ENCODE data around the gene COL4A1.

COL4A1 gene

GRCh38 chr13:110206996-110207395, 100.0 kb downstream of the COL4A1 start:
- Histone ChIP-seq H3K4me1 (ENCODE audit: control insufficient read depth, insufficient read depth, low read length) (no peaks in the 10 kb centered on the region), H3K9ac (ENCODE audit: low read length in 2 of 2) (no peak overlapping the region), H3K27ac (ENCODE audit: low read length) (no peak overlapping the region), H3K9me3 (ENCODE audit: control insufficient read depth in 2 of 2, low read length in 2 of 2) (no peaks in the 10 kb centered on the region), H3K36me3 (ENCODE audit: control insufficient read depth in 2 of 2, insufficient read depth in 2 of 2, low read length in 2 of 2) (peaks cover 55 to 64% of the 10 kb centered on the region in 2 donors), H3K4me3 (ENCODE audit: low read length in 2 of 2) (no peak overlapping the region), H3K27me3 (ENCODE audit: control insufficient read depth in 1 of 2, insufficient read depth in 2 of 2, low read length in 2 of 2) (no peaks in the 10 kb centered on the region)

DNA sequence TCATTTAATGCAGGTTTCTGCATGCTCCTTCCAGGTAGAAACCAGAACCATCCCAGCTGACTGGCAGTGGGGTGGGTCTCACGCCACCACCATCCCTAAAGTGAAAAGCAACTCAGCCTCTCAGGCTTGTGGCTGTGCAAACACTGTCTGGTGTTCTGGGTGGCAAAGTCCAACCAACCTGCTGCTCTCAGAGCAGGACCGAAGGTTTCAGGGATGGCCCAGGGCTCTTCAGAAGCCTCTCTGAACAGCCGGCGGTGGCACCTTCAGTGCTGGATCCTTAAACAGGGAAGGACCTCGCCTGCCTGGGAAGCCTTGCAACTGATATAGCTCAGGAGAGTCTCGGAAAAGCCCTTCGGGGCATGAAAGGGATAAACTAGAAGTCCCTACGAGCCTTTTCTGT, 100.8 kb downstream of the COL4A1 start:
- no peak overlapping the region for H3K4me3 ChIP-seq (ENCODE audit: low read length in 2 of 2)
- no peaks in the 10 kb centered on the region for H3K27me3 ChIP-seq (ENCODE audit: control insufficient read depth in 1 of 2, insufficient read depth in 2 of 2, low read length in 2 of 2)
- H3K36me3 ChIP-seq (ENCODE audit: control insufficient read depth in 2 of 2, insufficient read depth in 2 of 2, low read length in 2 of 2), result peaks cover 54 to 65% of the 10 kb centered on the region in 2 donors
- H3K4me1 ChIP-seq (ENCODE audit: control insufficient read depth, insufficient read depth, low read length), result no peaks in the 10 kb centered on the region
- no peak overlapping the region for H3K9ac ChIP-seq (ENCODE audit: low read length in 2 of 2)
- H3K27ac ChIP-seq (ENCODE audit: low read length), result no peak overlapping the region
- no peaks in the 10 kb centered on the region for H3K9me3 ChIP-seq (ENCODE audit: control insufficient read depth in 2 of 2, low read length in 2 of 2)

DNA sequence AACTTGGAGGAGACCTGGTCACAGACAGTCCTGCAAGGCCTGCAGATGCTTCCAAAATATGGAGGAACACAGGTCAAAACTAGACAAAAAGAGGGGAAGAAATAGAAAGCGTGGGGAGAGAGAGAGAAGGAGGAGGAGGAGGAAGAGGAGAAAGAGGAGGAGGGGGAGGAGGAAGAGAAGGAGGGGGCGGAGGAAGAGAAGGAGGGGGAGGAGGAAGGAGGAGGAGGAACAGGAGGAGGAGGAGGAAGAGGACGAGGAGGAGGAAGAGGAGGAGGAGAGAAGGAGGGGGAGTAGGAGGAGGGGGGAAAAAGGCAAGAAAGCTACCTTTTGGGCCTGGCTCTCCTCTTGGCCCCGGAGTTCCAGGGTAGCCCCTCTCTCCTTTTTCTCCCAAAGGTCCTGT, 105.8 kb downstream of the COL4A1 start:
- H3K4me1 ChIP-seq (ENCODE audit: control insufficient read depth, insufficient read depth, low read length), result peaks cover 4% of the 10 kb centered on the region
- no peak overlapping the region for H3K9ac ChIP-seq (ENCODE audit: low read length in 2 of 2)
- H3K27me3 ChIP-seq (ENCODE audit: control insufficient read depth in 1 of 2, insufficient read depth in 2 of 2, low read length in 2 of 2), result no peaks in the 10 kb centered on the region
- no peak overlapping the region for H3K27ac ChIP-seq (ENCODE audit: low read length)
- no peak overlapping the region for H3K4me3 ChIP-seq (ENCODE audit: low read length in 2 of 2)
- H3K36me3 ChIP-seq (ENCODE audit: control insufficient read depth in 2 of 2, insufficient read depth in 2 of 2, low read length in 2 of 2), result peaks cover 55 to 71% of the 10 kb centered on the region in 2 donors
- H3K9me3 ChIP-seq (ENCODE audit: control insufficient read depth in 2 of 2, low read length in 2 of 2), result no peaks in the 10 kb centered on the region

- H3K9ac ChIP-seq (ENCODE audit: low read length in 2 of 2), result no peak overlapping the region
- no peak overlapping the region for H3K27ac ChIP-seq (ENCODE audit: low read length)
- no peak overlapping the region for H3K4me3 ChIP-seq (ENCODE audit: low read length in 2 of 2)
- H3K36me3 ChIP-seq (ENCODE audit: control insufficient read depth in 2 of 2, insufficient read depth in 2 of 2, low read length in 2 of 2), result peaks cover 55 to 75% of the 10 kb centered on the region in 2 donors
- peaks cover 4% of the 10 kb centered on the region for H3K4me1 ChIP-seq (ENCODE audit: control insufficient read depth, insufficient read depth, low read length)
- H3K27me3 ChIP-seq (ENCODE audit: control insufficient read depth in 1 of 2, insufficient read depth in 2 of 2, low read length in 2 of 2), result no peaks in the 10 kb centered on the region
- H3K9me3 ChIP-seq (ENCODE audit: control insufficient read depth in 2 of 2, low read length in 2 of 2), result no peaks in the 10 kb centered on the region
Measured at GRCh38 chr13:110200276-110200870, 106.6 kb downstream of the COL4A1 start.

DNA sequence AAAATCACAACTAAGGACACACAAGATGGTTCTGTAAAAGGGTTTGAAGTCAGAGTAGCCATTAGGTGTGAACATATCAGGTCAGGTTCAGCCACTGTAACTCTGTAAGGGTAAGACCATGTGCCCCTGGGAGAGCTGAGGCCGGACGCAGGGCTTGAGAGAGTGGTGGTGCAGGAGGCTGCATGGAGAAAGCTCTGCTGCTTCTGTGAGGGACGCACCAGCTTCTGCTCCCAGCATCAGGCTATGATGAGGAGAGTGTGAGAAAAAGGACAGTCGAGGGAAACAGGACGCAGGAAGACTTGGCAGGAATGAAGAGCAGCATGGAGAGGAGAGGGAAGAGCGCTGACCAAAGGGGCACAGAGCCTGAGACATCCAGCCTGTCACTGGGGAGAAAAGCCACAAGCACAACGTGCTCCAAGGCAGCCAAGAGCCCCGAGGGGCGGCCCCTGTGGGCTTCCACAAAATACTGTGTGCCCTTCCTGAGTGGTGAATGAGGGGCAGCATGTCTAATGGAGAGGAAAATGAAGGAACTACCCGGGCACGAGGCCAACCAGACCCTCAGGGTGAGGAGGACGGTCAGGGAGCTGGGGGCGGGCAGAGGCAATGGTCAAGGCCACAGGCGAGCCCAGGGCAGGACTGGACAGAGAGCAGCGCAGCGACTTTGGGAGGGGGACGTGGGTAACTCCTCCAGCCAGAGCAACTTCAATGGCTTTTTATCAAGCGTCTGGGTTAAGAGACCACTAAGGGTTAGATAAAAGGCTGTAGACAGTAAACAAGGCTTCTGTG, 107.7 kb downstream of the COL4A1 start:
- no peak overlapping the region for H3K9ac ChIP-seq (ENCODE audit: low read length in 2 of 2)
- no peak overlapping the region for H3K27ac ChIP-seq (ENCODE audit: low read length)
- no peak overlapping the region for H3K4me3 ChIP-seq (ENCODE audit: low read length in 2 of 2)
- H3K4me1 ChIP-seq (ENCODE audit: control insufficient read depth, insufficient read depth, low read length), result peaks cover 4% of the 10 kb centered on the region
- no peaks in the 10 kb centered on the region for H3K9me3 ChIP-seq (ENCODE audit: control insufficient read depth in 2 of 2, low read length in 2 of 2)
- peaks cover 59 to 76% of the 10 kb centered on the region in 2 donors for H3K36me3 ChIP-seq (ENCODE audit: control insufficient read depth in 2 of 2, insufficient read depth in 2 of 2, low read length in 2 of 2)
- H3K27me3 ChIP-seq (ENCODE audit: control insufficient read depth in 1 of 2, insufficient read depth in 2 of 2, low read length in 2 of 2), result no peaks in the 10 kb centered on the region

DNA sequence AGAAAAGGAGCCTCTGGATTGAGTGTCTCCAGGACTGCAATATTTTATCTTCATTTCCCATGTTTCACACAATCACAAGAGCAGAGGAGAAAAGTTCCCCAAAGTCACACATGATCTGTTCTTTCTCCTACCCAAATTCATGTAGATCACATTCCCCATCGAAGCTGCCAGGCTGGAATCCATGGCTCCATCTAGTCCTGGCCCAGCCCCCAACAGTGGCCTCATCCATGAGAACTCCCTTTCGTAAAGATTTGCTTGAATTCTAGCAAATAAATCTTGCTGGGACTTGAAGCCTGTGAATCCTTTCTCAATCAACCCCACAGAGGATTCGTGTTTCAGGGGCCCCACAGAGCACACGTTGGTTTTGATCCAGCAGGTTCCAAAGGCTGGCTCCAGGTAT, 109.5 kb downstream of the COL4A1 start:
- H3K4me3 ChIP-seq (ENCODE audit: low read length in 2 of 2), result no peak overlapping the region
- peaks cover 76 to 90% of the 10 kb centered on the region in 2 donors for H3K36me3 ChIP-seq (ENCODE audit: control insufficient read depth in 2 of 2, insufficient read depth in 2 of 2, low read length in 2 of 2)
- peaks cover 6% of the 10 kb centered on the region for H3K4me1 ChIP-seq (ENCODE audit: control insufficient read depth, insufficient read depth, low read length)
- no peak overlapping the region for H3K9ac ChIP-seq (ENCODE audit: low read length in 2 of 2)
- H3K27me3 ChIP-seq (ENCODE audit: control insufficient read depth in 1 of 2, insufficient read depth in 2 of 2, low read length in 2 of 2), result no peaks in the 10 kb centered on the region
- no peak overlapping the region for H3K27ac ChIP-seq (ENCODE audit: low read length)
- no peaks in the 10 kb centered on the region for H3K9me3 ChIP-seq (ENCODE audit: control insufficient read depth in 2 of 2, low read length in 2 of 2)

GRCh38 chr13:110197026-110197425, 109.9 kb downstream of the COL4A1 start:
- H3K9me3 ChIP-seq (ENCODE audit: control insufficient read depth in 2 of 2, low read length in 2 of 2), result no peaks in the 10 kb centered on the region
- H3K4me3 ChIP-seq (ENCODE audit: low read length in 2 of 2), result no peak overlapping the region
- H3K27me3 ChIP-seq (ENCODE audit: control insufficient read depth in 1 of 2, insufficient read depth in 2 of 2, low read length in 2 of 2), result no peaks in the 10 kb centered on the region
- peaks cover 6% of the 10 kb centered on the region for H3K4me1 ChIP-seq (ENCODE audit: control insufficient read depth, insufficient read depth, low read length)
- H3K27ac ChIP-seq (ENCODE audit: low read length), result no peak overlapping the region
- no peak overlapping the region for H3K9ac ChIP-seq (ENCODE audit: low read length in 2 of 2)
- peaks cover 81 to 95% of the 10 kb centered on the region in 2 donors for H3K36me3 ChIP-seq (ENCODE audit: control insufficient read depth in 2 of 2, insufficient read depth in 2 of 2, low read length in 2 of 2)

- Histone ChIP-seq H3K9me3 (ENCODE audit: control insufficient read depth in 2 of 2, low read length in 2 of 2) (no peaks in the 10 kb centered on the region), H3K9ac (ENCODE audit: low read length in 2 of 2) (no peak overlapping the region), H3K36me3 (ENCODE audit: control insufficient read depth in 2 of 2, insufficient read depth in 2 of 2, low read length in 2 of 2) (peaks cover 84 to 93% of the 10 kb centered on the region in 2 donors), H3K27me3 (ENCODE audit: control insufficient read depth in 1 of 2, insufficient read depth in 2 of 2, low read length in 2 of 2) (no peaks in the 10 kb centered on the region), H3K27ac (ENCODE audit: low read length) (no peak overlapping the region), H3K4me1 (ENCODE audit: control insufficient read depth, insufficient read depth, low read length) (peaks cover 6% of the 10 kb centered on the region), H3K4me3 (ENCODE audit: low read length in 2 of 2) (no peak overlapping the region)
Measured at GRCh38 chr13:110195547-110196485, 111.1 kb downstream of the COL4A1 start.

DNA sequence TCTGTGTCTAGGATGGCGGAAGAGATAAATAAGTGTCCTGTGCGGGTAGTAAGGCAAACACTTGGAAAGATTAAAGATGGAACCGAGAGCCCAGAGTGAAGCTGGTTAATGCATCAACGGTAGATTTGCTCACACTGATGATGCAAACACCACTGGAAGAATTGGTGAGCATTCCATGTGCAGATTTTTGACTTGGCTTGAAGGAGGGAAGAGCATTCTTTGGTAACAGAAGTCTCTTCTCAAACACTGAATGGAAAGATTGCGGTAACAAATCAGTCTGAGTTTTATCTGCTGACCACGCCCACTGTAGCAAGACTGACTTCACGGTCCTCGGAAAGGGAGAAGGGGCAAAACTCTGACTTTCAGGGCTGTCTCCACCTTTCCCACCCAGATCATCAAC, 112.5 kb downstream of the COL4A1 start:
- Histone ChIP-seq H3K9ac (ENCODE audit: low read length in 2 of 2) (no peak overlapping the region), H3K36me3 (ENCODE audit: control insufficient read depth in 2 of 2, insufficient read depth in 2 of 2, low read length in 2 of 2) (peaks cover 80 to 90% of the 10 kb centered on the region in 2 donors), H3K27me3 (ENCODE audit: control insufficient read depth in 1 of 2, insufficient read depth in 2 of 2, low read length in 2 of 2) (no peaks in the 10 kb centered on the region), H3K4me3 (ENCODE audit: low read length in 2 of 2) (no peak overlapping the region), H3K4me1 (ENCODE audit: control insufficient read depth, insufficient read depth, low read length) (peaks cover 8% of the 10 kb centered on the region), H3K27ac (ENCODE audit: low read length) (no peak overlapping the region), H3K9me3 (ENCODE audit: control insufficient read depth in 2 of 2, low read length in 2 of 2) (no peaks in the 10 kb centered on the region)

GRCh38 chr13:110193491-110193890, 113.5 kb downstream of the COL4A1 start:
- H3K36me3 ChIP-seq (ENCODE audit: control insufficient read depth in 2 of 2, insufficient read depth in 2 of 2, low read length in 2 of 2), result peaks cover 78 to 87% of the 10 kb centered on the region in 2 donors
- H3K9ac ChIP-seq (ENCODE audit: low read length in 2 of 2), result no peak overlapping the region
- H3K27ac ChIP-seq (ENCODE audit: low read length), result no peak overlapping the region
- no peak overlapping the region for H3K4me3 ChIP-seq (ENCODE audit: low read length in 2 of 2)
- H3K27me3 ChIP-seq (ENCODE audit: control insufficient read depth in 1 of 2, insufficient read depth in 2 of 2, low read length in 2 of 2), result no peaks in the 10 kb centered on the region
- H3K9me3 ChIP-seq (ENCODE audit: control insufficient read depth in 2 of 2, low read length in 2 of 2), result no peaks in the 10 kb centered on the region
- peaks cover 9% of the 10 kb centered on the region for H3K4me1 ChIP-seq (ENCODE audit: control insufficient read depth, insufficient read depth, low read length)
